Choroid plexus epithelial cell (primary cell): ENCODE data around the gene CLN5.
A peak's percentile ranks its signal among the peaks of the same experiment; 100 is the strongest.

ENCODE experiments used
- DNase-seq: peaks from one replicate; pipeline ENCODE4 v3.0.0-alpha.2; 2010; ENCODE audit warnings: low read depth
- H3K4me3 ChIP-seq: 2 replicates; pipeline ENCODE4 v1.5.1; 2011; ENCODE audit warnings: low read depth, mild to moderate bottlenecking, control low read depth, low read length, moderate library complexity
- TF ChIP-seq, protein P1 (sequence below): conservative IDR thresholded peaks from 2 replicates; pipeline ENCODE4 v1.5.1; 2011; ENCODE audit warnings: low read depth, mild to moderate bottlenecking, control low read depth, inconsistent platforms, low read length, moderate library complexity

Gene CLN5

DNA sequence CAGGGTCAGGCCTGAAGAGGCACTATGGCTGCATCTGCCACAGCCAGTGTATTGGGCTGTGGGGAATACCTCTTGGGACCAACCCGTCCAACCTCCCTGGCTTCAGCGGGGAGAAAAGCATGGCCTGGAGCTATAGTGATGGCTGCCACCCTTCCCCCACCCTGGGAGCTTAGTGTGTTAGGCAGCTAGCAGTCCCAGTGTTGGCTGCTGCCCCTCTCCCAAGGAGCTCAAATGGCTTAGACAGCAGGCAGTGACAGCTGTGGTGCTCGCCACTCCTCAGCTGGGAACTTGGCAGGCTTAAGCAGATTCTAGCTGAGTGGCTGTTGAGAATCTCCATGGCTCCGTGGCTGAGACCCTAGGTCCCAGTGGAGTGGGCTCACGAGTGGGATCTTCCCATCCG lies 23.8 kb upstream of the CLN5 start:
- TF ChIP-seq, protein P1, sequence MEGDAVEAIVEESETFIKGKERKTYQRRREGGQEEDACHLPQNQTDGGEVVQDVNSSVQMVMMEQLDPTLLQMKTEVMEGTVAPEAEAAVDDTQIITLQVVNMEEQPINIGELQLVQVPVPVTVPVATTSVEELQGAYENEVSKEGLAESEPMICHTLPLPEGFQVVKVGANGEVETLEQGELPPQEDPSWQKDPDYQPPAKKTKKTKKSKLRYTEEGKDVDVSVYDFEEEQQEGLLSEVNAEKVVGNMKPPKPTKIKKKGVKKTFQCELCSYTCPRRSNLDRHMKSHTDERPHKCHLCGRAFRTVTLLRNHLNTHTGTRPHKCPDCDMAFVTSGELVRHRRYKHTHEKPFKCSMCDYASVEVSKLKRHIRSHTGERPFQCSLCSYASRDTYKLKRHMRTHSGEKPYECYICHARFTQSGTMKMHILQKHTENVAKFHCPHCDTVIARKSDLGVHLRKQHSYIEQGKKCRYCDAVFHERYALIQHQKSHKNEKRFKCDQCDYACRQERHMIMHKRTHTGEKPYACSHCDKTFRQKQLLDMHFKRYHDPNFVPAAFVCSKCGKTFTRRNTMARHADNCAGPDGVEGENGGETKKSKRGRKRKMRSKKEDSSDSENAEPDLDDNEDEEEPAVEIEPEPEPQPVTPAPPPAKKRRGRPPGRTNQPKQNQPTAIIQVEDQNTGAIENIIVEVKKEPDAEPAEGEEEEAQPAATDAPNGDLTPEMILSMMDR = no peak
- H3K4me3 ChIP-seq = no peak overlapping the region
- no peak for DNase-seq

DNA sequence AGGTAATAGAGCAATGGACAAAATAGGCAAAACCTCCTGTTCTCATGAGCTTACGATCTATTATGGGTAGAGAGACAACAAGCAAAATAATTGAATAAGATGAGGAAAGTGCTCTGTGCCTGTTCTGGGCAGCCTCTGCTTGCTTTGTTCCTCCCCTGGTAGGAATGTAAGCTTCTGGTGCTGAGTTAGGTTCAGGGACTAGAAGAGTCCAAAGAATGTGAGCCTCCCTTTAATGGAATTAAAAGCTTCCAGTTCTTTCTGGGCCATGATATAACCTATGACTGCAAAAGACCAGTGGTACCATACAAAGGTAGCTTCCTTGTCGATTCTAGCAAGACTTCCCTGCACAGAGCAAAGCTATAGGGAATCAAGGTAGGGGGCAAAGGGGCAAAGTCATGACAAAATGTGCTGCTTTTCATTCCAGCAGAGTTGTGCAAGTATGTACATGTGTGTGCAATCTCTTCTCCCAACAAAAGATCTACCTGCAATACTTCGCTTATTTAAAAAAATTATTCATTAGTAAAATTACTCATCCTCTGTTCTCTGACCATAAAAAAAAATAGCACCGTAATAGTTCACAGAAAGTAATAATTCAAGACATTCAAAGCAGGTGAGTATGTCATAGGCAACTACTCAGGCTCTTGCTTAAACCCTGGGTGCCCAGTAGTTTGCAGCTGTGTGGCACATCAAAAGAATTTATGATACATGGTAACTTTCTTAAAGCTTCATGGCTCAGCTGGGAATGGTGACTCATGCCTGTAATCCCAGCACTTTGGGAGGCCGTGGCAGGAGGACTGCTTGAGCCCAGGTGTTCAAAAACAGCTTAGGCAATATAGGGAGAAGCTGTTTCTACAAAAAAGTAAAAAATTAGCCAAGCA lies 22.2 kb upstream of the CLN5 start:
- TF ChIP-seq, protein P1 = no peak
- peak; percentile 32 for DNase-seq
- H3K4me3 ChIP-seq = no peak overlapping the region

DNA sequence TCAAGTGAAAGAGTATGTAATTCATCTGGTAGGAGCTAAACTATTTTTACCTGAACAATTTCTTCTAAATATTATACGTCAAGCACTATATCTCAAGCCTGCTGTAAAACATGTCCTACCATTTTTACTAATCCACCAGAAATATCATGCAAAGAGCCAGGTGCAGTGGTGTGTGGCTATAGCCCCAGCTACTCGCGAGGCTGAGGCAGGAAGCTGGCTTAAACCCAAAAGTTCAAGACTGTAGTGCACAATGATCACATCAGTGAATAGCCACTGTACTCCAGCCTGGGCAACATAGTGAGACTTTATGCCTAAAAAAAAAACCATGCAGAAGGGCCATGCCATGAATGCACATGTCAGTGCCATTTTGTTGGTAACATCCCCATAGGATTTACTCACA lies 20.7 kb upstream of the CLN5 start:
- no peak overlapping the region for H3K4me3 ChIP-seq
- TF ChIP-seq, protein P1 = no peak
- no peak for DNase-seq

DNA sequence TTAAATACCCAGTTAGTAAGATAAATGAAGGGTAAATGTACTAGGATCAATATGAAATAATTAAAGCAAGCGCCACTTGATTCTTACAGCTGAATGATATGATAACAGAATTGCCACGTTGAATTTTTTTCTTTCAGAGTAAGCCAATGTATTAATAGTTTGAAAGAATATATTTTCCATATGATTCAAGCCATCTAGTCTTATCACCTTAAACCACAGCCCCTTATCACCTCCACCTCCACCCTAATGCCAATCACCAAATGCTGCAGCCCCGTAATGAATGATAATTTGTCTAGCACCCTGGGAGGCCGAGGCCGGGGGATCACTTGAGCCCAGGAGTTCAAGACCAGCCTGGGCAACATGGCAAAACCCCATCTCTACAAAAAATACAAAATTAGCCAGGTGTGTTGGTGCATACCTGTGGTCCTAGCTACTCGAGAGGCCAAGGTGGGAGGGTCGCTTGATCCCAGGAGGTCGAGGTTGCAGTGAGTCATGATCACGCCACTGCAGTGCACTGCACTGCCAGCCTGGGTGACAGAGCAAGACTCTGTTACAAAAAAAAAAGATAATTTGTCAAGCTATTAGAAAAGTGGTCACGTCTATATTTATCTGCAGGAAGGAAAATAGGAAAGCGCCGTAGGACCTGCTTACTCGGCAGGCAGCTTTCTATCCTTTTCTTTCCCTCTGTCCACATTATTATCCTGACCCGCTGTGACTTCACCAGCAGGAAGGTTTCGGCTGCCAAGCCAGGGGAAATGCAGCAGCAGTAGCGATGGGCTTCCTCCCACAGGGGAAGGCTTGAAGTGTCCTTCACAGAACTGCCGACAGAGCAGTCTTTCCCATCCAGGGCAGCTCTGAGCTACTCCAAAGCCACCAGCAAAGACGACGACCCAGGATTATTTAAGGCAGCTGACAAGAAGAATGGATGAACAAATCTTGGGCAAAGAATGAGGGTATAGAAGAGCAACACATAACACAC lies 19.7 kb upstream of the CLN5 start:
- H3K4me3 ChIP-seq = no peak overlapping the region
- TF ChIP-seq, protein P1 = no peak
- DNase-seq = peak; percentile 38

DNA sequence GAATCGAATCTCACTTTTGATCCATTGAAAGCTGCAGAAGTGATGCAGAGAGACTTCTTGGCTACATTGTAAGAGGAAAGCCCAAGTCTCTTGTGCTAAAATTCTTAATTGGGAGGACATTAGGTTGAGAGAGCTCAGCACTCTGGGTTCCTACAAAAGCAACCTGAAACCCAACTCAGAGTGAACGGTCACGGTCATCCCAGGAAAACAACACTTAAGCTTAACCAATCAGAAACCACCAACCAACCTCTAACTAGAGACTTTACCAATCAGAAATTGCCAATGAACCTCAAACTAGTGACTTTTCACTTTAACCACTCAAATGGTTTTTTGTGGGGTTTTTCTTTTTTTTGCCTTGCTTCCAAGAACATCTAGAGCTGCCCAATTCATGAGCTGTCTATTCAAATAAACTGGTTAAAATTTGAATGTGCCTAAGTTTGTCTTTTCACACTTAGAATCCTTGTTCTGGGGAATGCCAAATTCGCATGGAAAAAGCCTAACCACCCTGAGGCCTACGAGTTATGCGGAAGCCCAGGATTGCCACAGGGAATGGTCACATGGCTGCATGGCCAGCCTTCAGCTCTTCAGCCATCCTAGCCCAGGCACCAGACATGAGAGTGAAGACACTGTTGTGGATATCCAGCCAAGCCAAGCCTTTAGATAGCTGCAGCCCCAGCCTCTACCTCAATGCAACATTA lies 17.8 kb upstream of the CLN5 start:
- TF ChIP-seq, protein P1 = no peak
- no peak overlapping the region for H3K4me3 ChIP-seq
- DNase-seq = no peak

DNA sequence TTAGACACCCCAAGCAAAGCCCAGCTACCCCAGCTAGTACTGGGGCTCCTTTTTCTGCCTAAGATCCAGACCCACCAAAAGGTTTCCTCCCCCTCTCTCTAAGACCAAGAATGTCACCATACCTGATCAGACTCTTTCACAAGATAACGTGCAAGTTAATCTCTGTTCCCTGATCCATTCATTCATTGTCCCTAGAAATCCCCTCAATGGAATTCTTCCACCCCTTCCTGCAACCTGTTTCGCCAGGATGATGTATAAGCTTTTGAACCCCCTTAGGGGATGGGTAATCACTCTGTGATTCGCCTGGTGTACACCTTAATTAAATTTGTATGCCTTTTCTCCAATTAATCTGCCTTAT lies 17.3 kb upstream of the CLN5 start:
- TF ChIP-seq, protein P1 = no peak
- no peak for DNase-seq
- no peak overlapping the region for H3K4me3 ChIP-seq
